ENCODE results near the gene RASGRF1. TPM values are rescaled to one million over a fixed set of nuclear protein-coding genes. Genes with fewer than 3 reads are reported as not detected.

The RASGRF1 gene
- total and polyA plus RNA-seq, 11 donors, result 0.12 to 0.40 (median 0.25) TPM; not detected in 8

- ATAC-seq, result no peak
- TF ChIP-seq POLR2A (IDR thresholded peaks at IDR 0.05) (no peak), CTCF (IDR thresholded peaks at IDR 0.05) (no peak)
- Histone ChIP-seq H3K27me3 (no peaks in the 10 kb centered on the region), H3K4me1 (peaks cover 0 to 45% (median 22%) of the 10 kb centered on the region in 12 donors), H3K36me3 (no peaks in the 10 kb centered on the region), H3K4me3 (no peak overlapping the region), H3K27ac (no peak overlapping the region), H3K9me3 (no peaks in the 10 kb centered on the region)
- no peak for DNase-seq
- 80 to 99% (median 95%) methylated on average over 5 of the region's 5 CpGs for WGBS, 4 donors
- intact Hi-C loops (cut with DNase I), result loop anchor here in 1 of 10 donors (2.0 kb wide), 1 partner anchor 18 kb away; no protein-coding TSS in a partner anchor
Measured at GRCh38 chr15:78946493-78946892, 144.1 kb downstream of the RASGRF1 start.

DNA sequence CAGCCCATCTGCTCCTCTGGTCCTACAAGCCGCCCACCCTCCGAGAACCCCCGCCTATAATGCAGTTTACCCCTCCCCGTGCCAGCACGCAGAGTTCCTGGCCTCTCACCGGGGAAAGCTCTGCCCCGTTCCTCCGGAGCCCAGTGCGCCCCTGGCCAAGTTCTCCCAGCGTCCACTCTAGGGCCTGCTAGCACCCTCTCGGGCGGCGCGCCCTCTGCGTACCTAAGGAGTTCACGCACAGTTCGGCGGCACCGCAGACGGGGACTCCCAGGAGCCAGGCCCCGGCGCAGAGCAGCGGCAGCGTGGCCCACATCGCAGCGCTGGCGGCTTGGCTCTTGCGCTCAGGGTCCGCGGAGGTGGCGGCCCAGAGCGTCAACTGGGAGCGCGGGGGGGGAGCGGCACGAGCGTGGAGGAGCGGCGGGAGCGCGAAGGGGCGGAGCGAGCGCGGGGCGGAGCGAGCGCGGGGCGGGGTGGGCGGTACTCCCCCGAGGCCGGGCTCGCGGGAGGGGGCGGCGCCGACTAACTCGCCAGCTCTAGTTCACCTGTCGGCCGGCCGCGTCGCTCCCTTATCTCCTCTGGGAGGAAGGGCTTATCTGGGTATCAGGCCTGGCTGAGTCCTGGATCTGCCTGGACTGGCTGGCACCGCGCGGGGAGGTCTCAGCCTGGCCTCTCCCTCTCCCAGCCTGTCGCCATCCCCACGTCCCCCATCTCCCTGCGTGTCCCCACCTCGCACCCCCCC is 145.7 kb downstream of the RASGRF1 start, which contains the start of gene CTSH:
Gene CTSH, minus strand, starts transcription at position 378 of the 739 bp plus-strand sequence. Its CDS starts 65 bp downstream, at position 313.
- TF ChIP-seq POLR2A (IDR thresholded peaks at IDR 0.05) (peak in 1 of 2 donors; percentile 85), CTCF (IDR thresholded peaks at IDR 0.05) (no peak)
- Histone ChIP-seq H3K36me3 (peaks cover 0 to 4% (median 0%) of the 10 kb centered on the region in 9 donors), H3K27me3 (no peaks in the 10 kb centered on the region), H3K9me3 (no peaks in the 10 kb centered on the region), H3K4me1 (peaks cover 0 to 41% (median 15%) of the 10 kb centered on the region in 12 donors), H3K27ac (peak within 1 kb of the TSS; percentile 52 to 87 (median 76)), H3K4me3 (peak within 1 kb of the TSS; percentile 48 to 91 (median 73))
- WGBS, 4 donors, result 1 to 3% (median 2%) methylated on average over 19 to 71 of the region's 71 CpGs
- DNase-seq, result peak; percentile 80 to 92 (median 86)
- intact Hi-C loops (cut with DNase I), result no loop called here
- ATAC-seq, result peak; percentile 71 to 96 (median 94)

- no peak for TF ChIP-seq POLR2A (IDR thresholded peaks at IDR 0.05)
- no peak for TF ChIP-seq CTCF (IDR thresholded peaks at IDR 0.05)
- Histone ChIP-seq H3K27ac (peak overlapping the region; percentile 52 to 87 (median 76)), H3K4me1 (peaks cover 0 to 47% (median 21%) of the 10 kb centered on the region in 12 donors), H3K27me3 (no peaks in the 10 kb centered on the region), H3K36me3 (peaks cover 0 to 4% (median 0%) of the 10 kb centered on the region in 9 donors), H3K4me3 (peak overlapping the region; percentile 48 to 91 (median 73)), H3K9me3 (no peaks in the 10 kb centered on the region)
- ATAC-seq (peak; percentile 32 to 57 (median 44)), DNase-seq (peak in 1 of 5 donors; percentile 51)
- 26 to 48% (median 36%) methylated on average over 12 of the region's 12 CpGs for WGBS, 4 donors
- intact Hi-C loops (cut with DNase I), result no loop called here
Measured at GRCh38 chr15:78944202-78944625, 146.4 kb downstream of the RASGRF1 start.

DNA sequence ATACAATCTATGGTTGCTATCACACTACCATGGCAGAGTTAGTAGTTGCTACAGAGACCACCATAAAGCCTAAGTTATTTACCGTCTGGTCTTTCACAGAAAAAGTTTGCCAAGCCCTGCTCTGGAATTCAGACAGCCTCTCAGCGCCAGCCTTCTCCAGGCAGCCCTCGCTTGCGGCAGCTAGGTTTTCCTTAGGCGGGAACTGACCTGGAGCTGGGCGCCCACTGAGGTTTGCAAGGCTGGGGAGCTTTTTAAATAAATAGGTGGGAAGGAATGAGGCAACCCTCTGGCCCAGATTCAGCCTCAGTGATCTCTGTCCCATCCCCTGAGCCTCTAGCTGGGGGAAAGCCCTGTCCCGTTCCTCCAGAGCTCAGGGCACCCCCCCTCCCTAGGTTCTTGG is 146.9 kb downstream of the RASGRF1 start:
- DNase-seq (no peak), ATAC-seq (peak in 1 of 4 donors; percentile 4)
- no peak for TF ChIP-seq CTCF (IDR thresholded peaks at IDR 0.05)
- no peak for TF ChIP-seq POLR2A (IDR thresholded peaks at IDR 0.05)
- H3K4me3 ChIP-seq, result peak overlapping the region; percentile 48 to 91 (median 73)
- H3K27ac ChIP-seq, result peak overlapping the region in 11 of 12 donors; percentile 14 to 87 (median 76)
- peaks cover 0 to 52% (median 25%) of the 10 kb centered on the region in 12 donors for H3K4me1 ChIP-seq
- H3K27me3 ChIP-seq, result no peaks in the 10 kb centered on the region
- 54 to 81% (median 66%) methylated on average over 7 of the region's 7 CpGs for WGBS, 4 donors
- intact Hi-C loops (cut with DNase I), result no loop called here
- peaks cover 0 to 4% (median 0%) of the 10 kb centered on the region in 9 donors for H3K36me3 ChIP-seq
- no peaks in the 10 kb centered on the region for H3K9me3 ChIP-seq
